Activated naive CD4-positive, alpha-beta T cell treated with anti-CD3 and anti-CD28 coated beads, Interleukin-2, amount 50 U/mL, for 24 hours (primary cell): ENCODE data around the gene MAP3K12.
"Not testable (repeated sequence)": the region's sequence is repeated elsewhere in the genome, so short reads cannot be mapped to it uniquely, and the experiment has no call there.

Source experiments
- H3K27ac Mint-ChIP-seq: one replicate; pipeline ENCODE4 v1.8.0; 2021; ENCODE audit warnings: mild to moderate bottlenecking, mixed read lengths
- H3K27me3 Mint-ChIP-seq: one replicate; pipeline ENCODE4 v1.8.0; 2021; ENCODE audit warnings: mixed read lengths
- H3K36me3 Mint-ChIP-seq: one replicate; pipeline ENCODE4 v1.8.0; 2021; ENCODE audit warnings: mixed read lengths
- H3K4me1 Mint-ChIP-seq: one replicate; pipeline ENCODE4 v1.8.0; 2021; ENCODE audit warnings: mixed read lengths
- H3K4me3 Mint-ChIP-seq: one replicate; pipeline ENCODE4 v1.8.0; 2021; ENCODE audit warnings: mild to moderate bottlenecking, mixed read lengths
- H3K9me3 Mint-ChIP-seq: one replicate; pipeline ENCODE4 v1.8.0; 2021; ENCODE audit warnings: mixed read lengths

The MAP3K12 gene

GRCh38 chr12:53452159-53453077, 46.8 kb downstream of the MAP3K12 start:
- no peaks in the 10 kb centered on the region for H3K9me3 Mint-ChIP-seq
- peak overlapping the region; percentile 97 for H3K4me3 Mint-ChIP-seq
- H3K27me3 Mint-ChIP-seq, result no peaks in the 10 kb centered on the region
- peaks cover 26% of the 10 kb centered on the region for H3K36me3 Mint-ChIP-seq
- peaks cover 43% of the 10 kb centered on the region for H3K4me1 Mint-ChIP-seq
- H3K27ac Mint-ChIP-seq, result peak overlapping the region; percentile 100

DNA sequence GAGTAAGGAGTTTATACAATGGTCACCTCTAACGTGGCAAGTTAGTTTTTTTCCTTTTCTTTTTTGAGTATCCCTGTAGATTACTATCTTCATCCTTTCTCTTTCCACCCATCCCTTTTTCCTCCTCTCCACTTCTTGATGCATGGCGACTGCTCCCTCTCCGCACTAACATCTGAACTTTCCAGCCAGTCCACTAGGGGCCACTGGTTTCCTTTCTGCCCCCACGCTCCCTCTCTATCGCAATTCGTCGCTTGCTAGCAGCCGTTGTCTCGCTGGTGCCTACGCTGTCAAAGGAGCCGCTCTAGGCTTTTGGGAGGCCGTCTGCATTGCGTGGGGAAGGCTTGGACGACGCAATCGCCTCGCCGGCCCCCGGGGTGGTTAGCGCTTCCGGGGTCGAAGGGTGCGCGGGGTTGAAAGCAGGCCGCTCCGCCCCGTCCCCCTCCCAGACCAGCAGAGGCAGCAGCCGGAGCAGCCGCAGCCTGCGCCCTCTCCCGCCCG, 47.5 kb downstream of the MAP3K12 start, which contains the start of gene PCBP2:
PCBP2 (plus strand) TSS at position 442 of the 498 bp plus-strand sequence. CDS start 2,699 bp downstream, outside the sequence.
- peak within 1 kb of the TSS; percentile 97 for H3K4me3 Mint-ChIP-seq
- H3K27ac Mint-ChIP-seq, result peak within 1 kb of the TSS; percentile 100
- peaks cover 24% of the 10 kb centered on the region for H3K36me3 Mint-ChIP-seq
- H3K27me3 Mint-ChIP-seq, result no peaks in the 10 kb centered on the region
- peaks cover 39% of the 10 kb centered on the region for H3K4me1 Mint-ChIP-seq
- no peaks in the 10 kb centered on the region for H3K9me3 Mint-ChIP-seq

GRCh38 chr12:53450936-53451335, 48.3 kb downstream of the MAP3K12 start:
- Mint-ChIP-seq H3K27ac (peak overlapping the region; percentile 55), H3K36me3 (peaks cover 23% of the 10 kb centered on the region), H3K4me3 (no peak overlapping the region), H3K4me1 (peaks cover 43% of the 10 kb centered on the region), H3K27me3 (no peaks in the 10 kb centered on the region), H3K9me3 (no peaks in the 10 kb centered on the region)

GRCh38 chr12:53444593-53445325, 54.5 kb downstream of the MAP3K12 start:
- Mint-ChIP-seq H3K36me3 (peaks cover 11% of the 10 kb centered on the region), H3K27ac (peak overlapping the region; percentile 12), H3K4me1 (peaks cover 42% of the 10 kb centered on the region), H3K4me3 (peak overlapping the region; percentile 26)
- H3K27me3 Mint-ChIP-seq, H3K9me3 Mint-ChIP-seq: not testable (repeated sequence)

DNA sequence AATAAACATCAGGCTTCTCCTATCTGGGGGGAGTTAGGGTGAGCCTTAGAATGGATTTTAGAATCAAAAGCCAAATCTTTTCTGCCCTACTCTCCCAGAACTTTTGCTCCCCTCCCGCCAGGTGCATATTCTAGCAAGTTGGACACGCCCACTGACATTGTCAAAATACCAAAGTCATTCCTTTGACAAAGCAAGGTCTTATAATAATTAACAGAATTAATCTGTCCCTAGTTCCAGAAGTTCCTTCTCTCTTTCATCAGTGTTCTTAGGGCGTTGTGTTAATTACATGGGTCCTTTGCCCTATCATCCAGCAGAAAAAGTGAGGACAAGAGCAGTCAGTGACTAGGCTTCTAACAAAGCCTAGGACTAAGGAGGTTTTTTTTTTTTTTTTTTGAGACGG, 55.3 kb downstream of the MAP3K12 start:
- Mint-ChIP-seq H3K4me3 (peak overlapping the region; percentile 70), H3K4me1 (peaks cover 42% of the 10 kb centered on the region), H3K9me3 (no peaks in the 10 kb centered on the region), H3K27me3 (no peaks in the 10 kb centered on the region), H3K27ac (peak overlapping the region; percentile 86), H3K36me3 (peaks cover 11% of the 10 kb centered on the region)

GRCh38 chr12:53441040-53441833, 58.0 kb downstream of the MAP3K12 start, which contains the start of gene PRR13:
TSS of gene PRR13 (plus strand) at chr12:53441734. CDS start at chr12:53442715, 981 bp downstream.
- H3K27me3 Mint-ChIP-seq, result no peaks in the 10 kb centered on the region
- no peaks in the 10 kb centered on the region for H3K9me3 Mint-ChIP-seq
- peaks cover 6% of the 10 kb centered on the region for H3K36me3 Mint-ChIP-seq
- peaks cover 38% of the 10 kb centered on the region for H3K4me1 Mint-ChIP-seq
- peak within 1 kb of the TSS; percentile 93 for H3K27ac Mint-ChIP-seq
- peak within 1 kb of the TSS; percentile 94 for H3K4me3 Mint-ChIP-seq

- not testable (repeated sequence) for H3K27ac Mint-ChIP-seq, H3K36me3 Mint-ChIP-seq, H3K9me3 Mint-ChIP-seq, H3K27me3 Mint-ChIP-seq
- Mint-ChIP-seq H3K4me1 (peaks cover 24% of the 10 kb centered on the region), H3K4me3 (peak overlapping the region; percentile 23)
These were observed 59.7 kb downstream of the MAP3K12 start for GRCh38 chr12:53439582-53439981.

- H3K27me3 Mint-ChIP-seq, H3K4me3 Mint-ChIP-seq, H3K36me3 Mint-ChIP-seq, H3K4me1 Mint-ChIP-seq, H3K9me3 Mint-ChIP-seq, H3K27ac Mint-ChIP-seq: not testable (repeated sequence)
These were observed 63.9 kb downstream of the MAP3K12 start for GRCh38 chr12:53435326-53435725.

DNA sequence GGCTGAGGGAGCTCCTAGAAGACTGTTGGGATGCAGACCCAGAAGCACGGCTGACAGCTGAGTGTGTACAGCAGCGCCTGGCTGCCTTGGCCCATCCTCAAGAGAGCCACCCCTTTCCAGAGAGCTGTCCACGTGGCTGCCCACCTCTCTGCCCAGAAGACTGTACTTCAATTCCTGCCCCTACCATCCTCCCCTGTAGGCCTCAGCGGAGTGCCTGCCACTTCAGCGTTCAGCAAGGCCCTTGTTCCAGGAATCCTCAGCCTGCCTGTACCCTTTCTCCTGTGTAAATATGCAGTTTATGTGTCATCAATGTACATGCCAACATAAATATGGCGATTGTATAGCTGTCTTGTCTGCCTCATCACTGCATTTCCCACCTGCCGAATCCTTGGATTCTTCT, 68.1 kb downstream of the MAP3K12 start:
- H3K27me3 Mint-ChIP-seq, result no peaks in the 10 kb centered on the region

GRCh38 chr12:53430116-53430515, 69.1 kb downstream of the MAP3K12 start:
- H3K9me3 Mint-ChIP-seq, result no peaks in the 10 kb centered on the region

More for the DNA sequence above, 68.1 kb downstream of the MAP3K12 start:
- Mint-ChIP-seq H3K9me3 (no peaks in the 10 kb centered on the region), H3K4me1 (peaks cover 9% of the 10 kb centered on the region), H3K4me3 (no peak overlapping the region), H3K36me3 (no peaks in the 10 kb centered on the region), H3K27ac (no peak overlapping the region)

More at GRCh38 chr12:53430116-53430515, 69.1 kb downstream of the MAP3K12 start:
- no peaks in the 10 kb centered on the region for H3K27me3 Mint-ChIP-seq
- peaks cover 9% of the 10 kb centered on the region for H3K4me1 Mint-ChIP-seq
- H3K4me3 Mint-ChIP-seq, result no peak overlapping the region
- no peak overlapping the region for H3K27ac Mint-ChIP-seq
- H3K36me3 Mint-ChIP-seq, result no peaks in the 10 kb centered on the region
